GM19397 (cell line): ENCODE measurements around the gene CHCHD3.
"Not testable (repeated sequence)": the region's sequence is repeated elsewhere in the genome, so short reads cannot be mapped to it uniquely, and the experiment has no call there.

Experiments
- ATAC-seq: cut with Tn5 transposase; IDR thresholded peaks from one replicate; pipeline ENCODE4 v1.9.1; 2021; ENCODE audit warnings: mild to moderate bottlenecking, moderate library complexity; ENCODE audit not compliant: unreplicated experiment

Gene CHCHD3

DNA sequence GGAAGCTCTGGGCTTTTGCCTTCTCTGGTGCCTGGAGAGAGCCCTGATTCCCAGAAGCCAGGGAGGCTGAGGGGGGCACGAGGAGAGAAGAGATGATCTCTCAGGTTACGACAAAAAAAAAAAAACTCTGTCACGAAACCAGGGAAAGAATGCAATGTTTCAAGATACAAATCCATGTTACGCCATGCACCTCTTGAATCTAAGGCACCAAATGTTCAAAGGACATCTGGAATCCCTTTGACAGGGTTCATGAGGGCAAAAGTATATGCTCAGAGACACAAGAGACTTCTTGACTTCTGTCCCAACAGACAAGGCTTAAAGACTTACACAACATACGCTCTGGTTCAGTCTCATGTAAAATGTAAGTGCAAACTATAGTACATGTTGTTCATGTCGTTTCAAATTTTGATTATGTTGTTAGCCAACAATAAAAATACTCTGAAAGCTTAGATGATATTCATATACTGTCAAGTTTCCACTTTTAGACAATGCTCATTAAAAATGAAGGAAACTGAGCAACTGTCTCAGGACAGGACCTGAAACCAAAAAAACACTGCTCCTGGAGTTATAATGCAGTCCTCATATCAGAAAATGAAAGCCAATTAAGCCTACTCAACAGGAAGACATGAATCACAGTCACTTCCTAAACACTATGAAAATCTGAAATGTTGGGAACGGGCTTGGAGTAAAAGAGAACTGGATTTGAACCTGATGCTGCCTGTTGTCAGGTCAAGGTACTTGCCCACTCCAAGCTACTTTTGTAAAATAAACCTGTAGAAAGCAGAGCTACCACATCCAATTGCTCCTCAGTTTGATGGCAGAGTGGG is 72.3 kb downstream of the CHCHD3 start:
- ATAC-seq = no peak

DNA sequence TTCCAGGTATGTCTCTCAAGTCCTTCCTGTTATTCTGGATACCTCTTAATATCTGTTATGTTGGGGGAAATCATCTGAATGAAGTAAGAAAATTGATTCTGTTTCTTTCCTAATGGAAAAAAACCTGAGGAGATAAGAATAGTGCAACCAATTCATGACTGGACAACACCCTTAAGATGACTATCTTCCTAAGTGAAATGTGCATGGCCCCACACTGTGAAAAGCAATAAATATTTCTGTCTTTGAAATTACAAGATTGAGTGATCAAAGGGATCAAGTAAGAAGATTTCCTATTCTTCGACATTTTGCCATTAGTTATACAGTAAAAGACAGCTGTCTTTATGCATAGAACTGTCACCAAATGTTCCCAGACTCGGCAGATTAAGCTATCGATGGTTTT is 73.9 kb downstream of the CHCHD3 start:
- ATAC-seq = no peak

DNA sequence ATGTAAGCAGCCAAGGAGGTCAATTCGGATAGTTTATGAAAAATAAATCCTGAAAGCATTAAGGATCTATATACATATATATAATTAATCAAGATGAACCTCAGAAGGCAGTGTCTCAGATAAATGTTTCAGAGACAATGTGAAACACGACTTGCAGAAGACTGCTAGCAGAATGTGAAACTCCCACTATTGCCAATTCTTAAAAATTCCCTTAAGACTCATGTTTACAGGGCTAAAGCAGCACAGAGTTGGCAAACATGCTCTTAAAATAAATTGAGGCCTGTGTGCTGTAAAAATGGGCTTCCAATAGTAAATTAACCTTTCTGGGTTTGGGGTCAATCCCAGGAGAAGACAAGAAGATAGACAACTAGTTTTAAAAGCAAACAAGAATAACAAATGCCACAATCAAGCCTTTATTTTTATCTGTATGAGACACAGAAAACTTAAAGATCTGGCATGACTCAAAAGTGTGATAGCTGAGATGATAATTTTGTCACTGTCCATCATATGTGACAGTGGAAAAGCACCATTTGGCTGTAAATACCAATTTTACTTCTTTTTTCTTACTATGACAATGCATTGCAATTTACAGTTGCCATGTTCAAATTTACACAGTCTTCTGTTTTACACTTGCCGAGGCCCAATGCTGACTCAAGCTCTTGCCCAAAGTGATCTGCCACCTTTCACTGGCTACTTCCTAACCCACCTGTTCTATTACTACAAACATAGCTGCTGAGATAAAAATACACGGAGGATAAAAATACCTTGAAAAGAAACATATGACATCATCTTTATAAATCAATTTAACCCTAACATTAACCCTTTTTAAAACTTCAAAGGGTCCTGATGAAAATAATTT is 78.6 kb downstream of the CHCHD3 start:
- no peak for ATAC-seq

DNA sequence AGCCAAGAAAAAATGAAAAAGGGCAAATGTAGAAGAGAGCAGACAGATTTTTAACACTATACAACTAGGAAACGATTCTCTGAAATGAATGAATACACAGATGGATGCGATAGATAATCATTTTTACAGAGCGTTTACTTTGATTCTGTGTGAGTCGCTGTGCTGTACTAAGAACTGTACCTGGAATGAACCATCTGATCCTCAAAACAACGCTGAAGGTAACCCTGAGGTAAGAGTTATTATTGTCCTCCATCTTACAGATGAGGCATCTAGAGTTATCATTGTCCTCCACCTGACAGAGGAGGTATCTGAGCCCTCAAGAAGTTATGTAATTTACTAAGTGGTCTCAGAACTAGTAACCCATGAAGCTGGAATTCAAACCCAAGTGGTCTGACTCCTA is 80.2 kb downstream of the CHCHD3 start:
- no peak for ATAC-seq

GRCh38 chr7:132999845-133000244 is 82.0 kb downstream of the CHCHD3 start:
- ATAC-seq = no peak

DNA sequence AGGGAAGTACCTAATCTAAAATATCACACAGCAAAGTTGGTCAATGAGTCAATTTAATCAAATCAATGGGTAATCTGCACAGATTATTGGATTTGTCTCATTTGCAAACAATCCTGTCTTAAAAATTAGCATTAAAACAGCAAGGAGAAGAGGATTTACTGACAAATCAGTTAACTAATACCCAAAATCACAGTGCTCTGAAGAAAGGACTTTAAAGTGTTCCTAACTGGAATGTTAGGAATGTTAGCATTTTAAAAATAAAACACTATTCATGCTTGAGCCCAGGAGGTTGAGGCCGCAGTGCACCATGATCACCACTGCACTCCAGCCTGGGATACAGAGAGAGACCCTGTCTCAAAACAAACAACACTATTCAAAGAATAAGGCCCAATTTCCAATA is 83.1 kb downstream of the CHCHD3 start:
- no peak for ATAC-seq

- no peak for ATAC-seq
These were observed 84.4 kb downstream of the CHCHD3 start for GRCh38 chr7:132997505-132997904.

- no peak for ATAC-seq
These were observed 85.2 kb downstream of the CHCHD3 start for GRCh38 chr7:132996581-132997242.

GRCh38 chr7:132993377-132994013 is 88.4 kb downstream of the CHCHD3 start:
- no peak for ATAC-seq

- ATAC-seq = no peak
These were observed 90.0 kb downstream of the CHCHD3 start for GRCh38 chr7:132991615-132992587.

- ATAC-seq = no peak
These were observed 93.8 kb downstream of the CHCHD3 start for GRCh38 chr7:132988117-132988516.

DNA sequence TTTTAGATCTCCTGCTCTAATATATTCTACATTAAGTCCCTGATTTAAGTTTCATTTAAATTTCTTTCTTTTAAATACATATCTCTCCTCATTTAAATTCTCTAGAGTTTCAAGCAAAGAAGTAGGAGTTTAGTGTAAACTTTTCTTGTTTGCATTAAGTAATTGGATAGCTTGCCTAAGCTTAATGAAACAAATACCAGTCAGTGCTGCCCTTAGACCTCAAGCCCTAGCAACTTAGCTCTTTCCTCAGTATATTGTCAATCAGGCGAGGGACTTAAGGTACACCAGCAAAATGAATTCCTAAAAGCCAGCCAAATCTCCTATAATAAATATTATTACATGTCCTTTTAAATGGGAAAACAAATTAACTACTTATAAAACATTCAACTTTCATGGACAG is 101.5 kb downstream of the CHCHD3 start:
- no peak for ATAC-seq

- ATAC-seq = no peak
These were observed 102.4 kb downstream of the CHCHD3 start for GRCh38 chr7:132979524-132979923.

- ATAC-seq = no peak
These were observed 104.7 kb downstream of the CHCHD3 start for GRCh38 chr7:132977234-132977633.

DNA sequence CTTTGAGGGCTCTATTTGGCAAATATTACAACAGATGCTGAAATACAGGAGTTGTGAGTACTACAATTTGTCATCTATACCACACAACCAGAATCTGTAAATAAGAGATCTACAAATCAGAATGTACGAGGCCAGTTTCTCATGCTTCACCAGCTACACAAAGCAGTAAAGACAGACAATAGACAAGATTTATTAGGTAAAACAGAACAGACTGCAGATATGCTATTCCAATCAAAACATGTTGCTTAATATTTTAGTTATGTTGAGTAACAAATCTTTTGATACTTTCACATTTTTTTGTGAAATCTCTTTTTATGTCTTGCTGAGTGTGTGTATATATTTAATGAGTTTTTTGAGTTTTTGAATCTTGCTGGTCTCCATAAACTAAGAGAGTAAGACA is 109.1 kb downstream of the CHCHD3 start:
- no peak for ATAC-seq

GRCh38 chr7:132970257-132970656 is 111.6 kb downstream of the CHCHD3 start:
- no peak for ATAC-seq

DNA sequence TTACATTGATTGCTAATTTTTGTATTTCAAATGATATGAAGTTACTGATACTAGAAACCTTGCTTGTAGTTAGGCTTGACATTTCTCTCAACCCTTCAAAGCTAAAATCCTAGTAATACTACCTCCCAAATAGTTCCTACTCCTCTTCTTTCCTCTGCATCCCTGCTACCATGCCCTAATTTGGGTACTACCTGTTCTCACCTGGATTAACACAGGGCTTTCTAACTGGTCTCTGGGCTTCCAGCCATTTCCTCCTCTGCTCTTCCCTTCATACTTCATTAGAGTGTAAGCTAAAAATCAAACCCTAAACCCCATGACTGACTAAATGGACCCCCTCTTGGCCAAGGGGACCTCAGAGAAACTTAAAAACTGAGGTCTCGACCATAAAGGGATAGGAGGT is 112.4 kb downstream of the CHCHD3 start:
- no peak for ATAC-seq

- ATAC-seq = not testable (repeated sequence)
These were observed 114.4 kb downstream of the CHCHD3 start for GRCh38 chr7:132967470-132967848.

DNA sequence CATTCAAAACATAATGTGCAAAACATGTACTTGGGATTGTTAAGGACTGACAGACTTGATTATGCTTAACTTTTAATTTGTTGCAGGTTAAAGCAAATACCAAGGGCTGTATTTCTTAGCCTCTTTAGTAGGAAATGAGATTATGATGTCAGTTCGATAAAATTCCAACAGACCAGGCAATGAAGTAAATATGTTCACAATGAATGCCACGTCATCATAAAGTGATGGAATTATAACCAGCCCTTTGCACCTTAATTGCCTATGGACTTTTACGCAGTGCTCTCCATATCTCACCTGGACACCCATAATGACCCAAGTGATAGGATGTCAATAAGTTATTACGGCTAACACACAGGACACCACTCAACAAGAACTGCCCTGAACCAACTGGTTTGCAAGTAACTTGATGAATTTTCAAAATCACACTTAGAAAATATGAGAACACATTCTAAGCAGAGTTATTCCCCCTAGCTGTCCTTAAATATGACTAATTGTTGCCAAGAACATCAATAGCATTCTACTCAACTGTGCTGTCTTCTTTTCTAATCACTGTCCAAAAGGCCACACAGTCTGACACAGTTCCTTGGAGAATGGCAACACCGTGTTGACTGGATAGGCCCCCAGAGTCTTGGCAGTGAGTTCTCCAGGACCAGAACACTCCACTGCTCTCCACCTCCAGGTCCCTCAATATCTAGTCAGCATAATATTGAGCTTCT is 115.0 kb downstream of the CHCHD3 start:
- no peak for ATAC-seq
